ENCODE data around the gene CDH4. TPM values are rescaled to one million over a fixed set of nuclear protein-coding genes. Genes with fewer than 3 reads are reported as not detected.

Gene CDH4
- total and polyA plus RNA-seq, 9 of the 15 experiments (the other 6 are each of a cell fraction or from before 2014, with no cell fraction given): 0.04 TPM; not detected in 8

DNA sequence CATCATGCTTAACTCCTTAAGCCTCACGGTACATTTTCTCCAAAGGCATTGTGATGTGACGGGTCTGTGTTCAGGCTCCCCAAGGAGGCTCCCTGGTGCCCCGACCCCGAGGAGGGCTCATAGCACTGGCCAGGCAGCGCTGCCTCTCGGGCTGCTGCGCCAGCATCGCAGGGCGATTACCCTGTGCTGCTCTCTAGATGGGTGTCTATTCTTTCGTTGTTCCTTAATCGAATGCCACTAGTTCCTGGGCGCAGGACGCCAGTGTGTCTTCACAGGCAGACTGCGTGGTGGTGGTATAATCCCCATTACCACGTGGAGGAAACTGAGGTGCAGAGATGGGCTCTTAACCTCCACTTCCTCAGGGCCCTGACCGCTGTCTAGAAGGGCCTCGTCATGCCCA lies 267.4 kb downstream of the CDH4 start (continued):
- TF ChIP-seq KDM1A (IDR thresholded peaks at IDR 0.05): no peak
- TF ChIP-seq GTF2B (IDR thresholded peaks at IDR 0.05; ENCODE audit: extremely low read depth, insufficient read length): no peak
- no peak for TF ChIP-seq IRF1 (CRISPR knock-in tag; IDR thresholded peaks at IDR 0.05; ENCODE audit: borderline replicate concordance)
- TF ChIP-seq CREM (IDR thresholded peaks at IDR 0.05; ENCODE audit: low read depth): no peak
- TF ChIP-seq NCOA6 (IDR thresholded peaks at IDR 0.05): no peak
- no peak for TF ChIP-seq NR2C1 (IDR thresholded peaks at IDR 0.05)
- TF ChIP-seq NR2C1 (tag; IDR thresholded peaks at IDR 0.05): no peak
- no peak for TF ChIP-seq SAFB (IDR thresholded peaks at IDR 0.05; ENCODE audit: borderline replicate concordance, low read depth, low read length)
- TF ChIP-seq, protein P1, sequence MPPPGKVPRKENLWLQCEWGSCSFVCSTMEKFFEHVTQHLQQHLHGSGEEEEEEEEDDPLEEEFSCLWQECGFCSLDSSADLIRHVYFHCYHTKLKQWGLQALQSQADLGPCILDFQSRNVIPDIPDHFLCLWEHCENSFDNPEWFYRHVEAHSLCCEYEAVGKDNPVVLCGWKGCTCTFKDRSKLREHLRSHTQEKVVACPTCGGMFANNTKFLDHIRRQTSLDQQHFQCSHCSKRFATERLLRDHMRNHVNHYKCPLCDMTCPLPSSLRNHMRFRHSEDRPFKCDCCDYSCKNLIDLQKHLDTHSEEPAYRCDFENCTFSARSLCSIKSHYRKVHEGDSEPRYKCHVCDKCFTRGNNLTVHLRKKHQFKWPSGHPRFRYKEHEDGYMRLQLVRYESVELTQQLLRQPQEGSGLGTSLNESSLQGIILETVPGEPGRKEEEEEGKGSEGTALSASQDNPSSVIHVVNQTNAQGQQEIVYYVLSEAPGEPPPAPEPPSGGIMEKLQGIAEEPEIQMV (tag; conservative IDR thresholded peaks at IDR 0.05; ENCODE audit: low read depth): no peak
- TF ChIP-seq, protein P2, sequence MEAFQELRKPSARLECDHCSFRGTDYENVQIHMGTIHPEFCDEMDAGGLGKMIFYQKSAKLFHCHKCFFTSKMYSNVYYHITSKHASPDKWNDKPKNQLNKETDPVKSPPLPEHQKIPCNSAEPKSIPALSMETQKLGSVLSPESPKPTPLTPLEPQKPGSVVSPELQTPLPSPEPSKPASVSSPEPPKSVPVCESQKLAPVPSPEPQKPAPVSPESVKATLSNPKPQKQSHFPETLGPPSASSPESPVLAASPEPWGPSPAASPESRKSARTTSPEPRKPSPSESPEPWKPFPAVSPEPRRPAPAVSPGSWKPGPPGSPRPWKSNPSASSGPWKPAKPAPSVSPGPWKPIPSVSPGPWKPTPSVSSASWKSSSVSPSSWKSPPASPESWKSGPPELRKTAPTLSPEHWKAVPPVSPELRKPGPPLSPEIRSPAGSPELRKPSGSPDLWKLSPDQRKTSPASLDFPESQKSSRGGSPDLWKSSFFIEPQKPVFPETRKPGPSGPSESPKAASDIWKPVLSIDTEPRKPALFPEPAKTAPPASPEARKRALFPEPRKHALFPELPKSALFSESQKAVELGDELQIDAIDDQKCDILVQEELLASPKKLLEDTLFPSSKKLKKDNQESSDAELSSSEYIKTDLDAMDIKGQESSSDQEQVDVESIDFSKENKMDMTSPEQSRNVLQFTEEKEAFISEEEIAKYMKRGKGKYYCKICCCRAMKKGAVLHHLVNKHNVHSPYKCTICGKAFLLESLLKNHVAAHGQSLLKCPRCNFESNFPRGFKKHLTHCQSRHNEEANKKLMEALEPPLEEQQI (IDR thresholded peaks at IDR 0.05): no peak
- TF ChIP-seq PHF8 (IDR thresholded peaks at IDR 0.05; ENCODE audit: borderline replicate concordance, low read length): no peak
- no peak for TF ChIP-seq RB1 (IDR thresholded peaks at IDR 0.05; ENCODE audit: low read depth)
- no peak for TF ChIP-seq NCOA4 (IDR thresholded peaks at IDR 0.05; ENCODE audit: partially characterized antibody)
- TF ChIP-seq TBL1XR1 (IDR thresholded peaks at IDR 0.05; ENCODE audit: low read length in 2 of 2): no peak
